HG02588 (cell line): ENCODE results near the gene BCAT1.
A peak's percentile ranks its signal among the peaks of the same experiment; 100 is the strongest.
"Not testable (repeated sequence)": the region's sequence is repeated elsewhere in the genome, so short reads cannot be mapped to it uniquely, and the experiment has no call there.

Source experiments
- ATAC-seq: cut with Tn5 transposase; IDR thresholded peaks from one replicate; pipeline ENCODE4 v1.9.1; 2021; ENCODE audit warnings: mild to moderate bottlenecking, moderate library complexity; ENCODE audit not compliant: unreplicated experiment

Gene BCAT1

GRCh38 chr12:24928533-24929306, 20.2 kb downstream of the BCAT1 start:
- not testable (repeated sequence) for ATAC-seq

GRCh38 chr12:24928131-24928530, 20.8 kb downstream of the BCAT1 start:
- ATAC-seq, result no peak

- ATAC-seq, result not testable (repeated sequence)
Measured at GRCh38 chr12:24926080-24926479, 22.8 kb downstream of the BCAT1 start.

GRCh38 chr12:24922090-24922489, 26.8 kb downstream of the BCAT1 start:
- no peak for ATAC-seq

- ATAC-seq, result no peak
Measured at GRCh38 chr12:24921251-24922038, 27.5 kb downstream of the BCAT1 start.

- no peak for ATAC-seq
Measured at GRCh38 chr12:24920141-24920540, 28.8 kb downstream of the BCAT1 start.

GRCh38 chr12:24919346-24920001, 29.4 kb downstream of the BCAT1 start:
- no peak for ATAC-seq

GRCh38 chr12:24918596-24918995, 30.3 kb downstream of the BCAT1 start:
- no peak for ATAC-seq

- no peak for ATAC-seq
Measured at GRCh38 chr12:24915501-24915900, 33.4 kb downstream of the BCAT1 start.

GRCh38 chr12:24913953-24914352, 34.9 kb downstream of the BCAT1 start:
- ATAC-seq, result no peak

- no peak for ATAC-seq
Measured at GRCh38 chr12:24913130-24913529, 35.8 kb downstream of the BCAT1 start.

GRCh38 chr12:24911271-24911791, 37.6 kb downstream of the BCAT1 start:
- ATAC-seq, result no peak

- ATAC-seq, result not testable (repeated sequence)
Measured at GRCh38 chr12:24910192-24910591, 38.7 kb downstream of the BCAT1 start.

- ATAC-seq, result no peak
Measured at GRCh38 chr12:24909667-24910066, 39.2 kb downstream of the BCAT1 start.

- no peak for ATAC-seq
Measured at GRCh38 chr12:24907464-24907863, 41.4 kb downstream of the BCAT1 start.

- no peak for ATAC-seq
Measured at GRCh38 chr12:24906141-24906540, 42.8 kb downstream of the BCAT1 start.

GRCh38 chr12:24905431-24905830, 43.5 kb downstream of the BCAT1 start:
- ATAC-seq, result no peak

GRCh38 chr12:24904871-24905270, 44.0 kb downstream of the BCAT1 start:
- ATAC-seq, result no peak

GRCh38 chr12:24903329-24904088, 45.4 kb downstream of the BCAT1 start:
- no peak for ATAC-seq

- ATAC-seq, result peak; percentile 67
Measured at GRCh38 chr12:24902511-24903328, 46.2 kb downstream of the BCAT1 start.
